NCI-H345 (cell line): ENCODE measurements around the gene EHMT1.
A peak's percentile ranks its signal among the peaks of the same experiment; 100 is the strongest.

Experiments used
- DNase-seq: peaks from one replicate; lab custom pipeline; 2025; lab: John Stamatoyannopoulos, UW

The EHMT1 gene

GRCh38 chr9:137674307-137674975, 55.6 kb downstream of the EHMT1 start:
- DNase-seq: no peak

DNA sequence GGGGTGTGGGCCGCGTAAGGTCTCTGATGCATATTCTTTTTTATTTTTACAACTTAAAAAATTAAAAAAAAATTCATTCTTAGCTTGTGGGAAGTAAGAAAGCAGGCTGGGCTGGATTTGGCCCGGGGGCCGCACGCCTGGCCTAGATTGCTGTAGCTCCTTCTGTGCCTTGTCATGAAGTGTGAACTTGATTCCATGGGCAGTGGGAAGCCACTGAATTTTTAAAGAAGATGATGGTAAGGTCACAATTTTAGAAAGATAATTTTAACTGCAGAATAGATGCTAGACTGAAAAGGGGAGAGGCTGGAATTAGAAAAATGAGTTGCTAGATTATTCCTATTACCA, 56.1 kb downstream of the EHMT1 start:
- no peak for DNase-seq

DNA sequence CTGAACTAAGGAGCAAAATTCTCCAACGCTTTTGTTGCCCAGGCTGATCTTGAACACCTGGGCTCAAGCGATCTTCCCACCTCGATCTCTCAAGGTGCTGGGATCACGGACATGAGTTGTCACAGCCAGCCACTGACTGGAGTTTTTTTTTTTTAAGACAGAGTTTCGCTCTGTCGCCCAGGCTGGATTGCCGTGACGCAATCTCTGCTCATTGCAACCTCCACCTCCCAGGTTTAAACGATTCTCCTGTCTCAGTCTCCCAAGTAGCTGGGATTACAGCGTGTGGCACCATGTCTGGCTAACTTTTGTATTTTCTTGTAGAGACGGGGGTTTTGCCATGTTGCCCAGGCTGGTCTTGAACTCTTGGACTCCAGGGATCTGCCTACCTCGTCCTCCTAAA, 58.2 kb downstream of the EHMT1 start:
- no peak for DNase-seq

GRCh38 chr9:137678202-137678601, 59.4 kb downstream of the EHMT1 start:
- DNase-seq: no peak

DNA sequence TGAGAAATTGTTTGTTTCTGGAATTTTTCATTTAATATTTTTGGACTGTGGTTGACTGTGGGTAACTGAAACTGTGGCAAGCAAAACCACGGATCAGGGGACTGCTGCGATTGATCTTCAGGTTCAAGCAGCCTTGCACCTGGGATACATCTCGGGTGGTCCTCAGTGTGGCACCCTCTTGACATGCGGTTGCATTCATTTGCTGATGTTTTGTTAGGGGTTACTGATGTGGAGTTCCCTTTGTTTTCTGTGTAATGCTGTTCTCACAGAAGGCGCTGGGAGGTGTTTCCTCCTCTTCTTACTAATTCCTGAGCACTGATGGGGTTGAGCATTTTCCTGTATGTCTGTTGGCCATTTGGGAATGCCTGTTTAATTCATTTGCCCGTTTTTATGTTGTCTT, 60.4 kb downstream of the EHMT1 start:
- DNase-seq: no peak

DNA sequence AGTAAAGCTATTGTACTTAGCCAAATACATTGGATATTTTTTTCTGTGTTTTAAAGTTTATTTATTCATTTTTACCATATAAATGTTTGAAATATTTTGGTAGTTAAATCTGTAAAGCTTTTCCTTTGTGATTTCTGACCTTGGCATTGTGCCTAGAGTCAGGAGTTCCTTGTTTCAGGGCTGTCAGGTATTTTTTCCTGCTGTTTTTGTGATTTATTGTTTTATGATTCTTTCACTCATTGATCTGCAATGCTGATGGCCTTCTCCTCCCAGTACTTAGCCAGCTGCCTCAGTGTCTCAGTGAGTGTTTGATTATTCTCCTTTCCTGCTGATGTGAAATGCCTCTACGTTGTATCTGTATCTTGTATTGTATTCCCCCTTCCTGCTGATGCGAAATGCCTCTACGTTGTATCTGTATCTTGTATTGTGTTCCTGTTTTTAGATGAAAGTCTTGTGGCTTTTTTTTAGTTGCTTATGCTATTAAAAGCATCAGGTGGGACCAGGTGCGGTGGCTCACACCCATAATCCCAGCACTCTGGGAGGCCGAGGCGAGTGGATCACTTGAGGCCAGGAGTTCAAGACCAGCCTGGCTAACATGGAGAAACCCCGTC, 61.0 kb downstream of the EHMT1 start:
- no peak for DNase-seq

DNA sequence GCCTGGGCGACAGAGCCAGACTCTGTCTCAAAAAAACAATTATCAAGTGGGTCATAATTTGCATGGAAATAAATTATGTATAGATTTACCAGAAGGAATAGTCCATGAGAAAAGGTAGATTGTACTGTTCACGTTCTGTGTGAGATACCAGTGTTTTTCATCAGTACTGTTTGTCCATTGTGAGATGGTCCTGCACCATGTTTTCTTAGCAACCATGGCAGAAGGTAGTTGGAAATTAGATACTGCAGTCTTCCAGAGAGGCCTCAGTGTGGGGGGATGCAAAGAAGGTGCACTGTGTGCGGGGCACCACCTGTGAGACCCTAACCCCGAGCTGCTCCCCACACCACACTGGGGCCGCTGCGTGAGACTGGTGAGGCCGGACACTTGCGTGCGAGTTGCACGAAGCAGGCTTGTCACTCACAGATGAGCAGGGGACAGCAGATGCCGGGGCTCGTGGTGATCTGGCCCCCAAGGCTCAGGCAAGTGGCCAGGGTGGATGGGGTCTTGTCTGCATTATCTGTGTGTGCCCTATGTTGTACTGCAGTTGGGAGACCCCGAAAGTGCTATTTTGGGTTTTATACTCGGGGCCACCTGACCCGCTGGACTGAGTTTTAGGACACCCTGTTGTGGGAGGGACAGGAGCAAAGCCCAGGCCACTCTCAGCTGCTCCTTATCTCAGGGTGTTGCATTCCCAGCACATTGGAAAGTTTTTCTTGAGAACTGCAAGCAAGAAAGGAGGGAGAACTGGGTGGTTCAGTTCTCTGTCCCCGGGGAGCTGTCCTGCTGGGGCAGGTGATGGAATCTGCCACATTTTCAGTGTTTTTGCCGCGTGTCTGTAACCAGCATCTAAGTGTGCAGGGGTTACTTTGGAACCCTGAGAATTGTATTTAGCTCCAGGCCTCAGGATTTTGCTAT, 61.9 kb downstream of the EHMT1 start:
- DNase-seq: no peak

- DNase-seq: peak; percentile 51
These were observed 63.8 kb downstream of the EHMT1 start for GRCh38 chr9:137682428-137683105.

GRCh38 chr9:137683262-137683864, 64.6 kb downstream of the EHMT1 start:
- no peak for DNase-seq

- no peak for DNase-seq
These were observed 66.4 kb downstream of the EHMT1 start for GRCh38 chr9:137685035-137685740.

DNA sequence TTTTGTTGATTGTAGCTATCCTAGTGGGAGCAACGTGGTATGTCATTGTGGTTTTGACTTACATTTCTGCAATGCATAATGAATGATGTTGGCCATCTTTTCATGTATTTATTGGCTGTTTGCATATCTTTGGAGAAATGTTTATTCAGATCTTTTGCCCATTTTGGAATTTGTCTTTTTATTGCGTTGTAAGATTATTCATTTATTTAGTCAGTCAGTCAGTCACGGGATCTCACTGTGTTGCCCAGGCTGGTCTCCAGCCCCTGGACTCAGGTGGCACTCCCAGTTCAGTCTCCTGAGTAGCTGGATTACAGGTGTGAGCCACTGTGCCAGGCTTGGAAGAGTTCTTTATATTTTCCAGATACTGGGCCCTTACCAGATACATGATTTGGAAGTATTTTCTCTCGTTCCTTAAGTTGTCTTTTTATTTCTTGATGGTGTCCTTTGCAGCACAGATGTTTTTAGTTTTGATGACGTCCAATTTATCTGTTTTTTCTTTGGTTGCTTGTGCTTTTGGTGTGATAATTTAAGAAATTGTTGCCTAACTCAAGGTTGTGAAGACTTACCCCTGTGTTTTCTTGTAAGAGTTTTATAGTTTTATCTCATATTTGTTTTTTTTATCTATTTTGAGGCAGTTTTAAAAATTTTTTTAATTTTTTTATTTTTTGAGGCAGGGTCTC, 67.1 kb downstream of the EHMT1 start:
- no peak for DNase-seq

- no peak for DNase-seq
These were observed 69.5 kb downstream of the EHMT1 start for GRCh38 chr9:137688261-137688660.

DNA sequence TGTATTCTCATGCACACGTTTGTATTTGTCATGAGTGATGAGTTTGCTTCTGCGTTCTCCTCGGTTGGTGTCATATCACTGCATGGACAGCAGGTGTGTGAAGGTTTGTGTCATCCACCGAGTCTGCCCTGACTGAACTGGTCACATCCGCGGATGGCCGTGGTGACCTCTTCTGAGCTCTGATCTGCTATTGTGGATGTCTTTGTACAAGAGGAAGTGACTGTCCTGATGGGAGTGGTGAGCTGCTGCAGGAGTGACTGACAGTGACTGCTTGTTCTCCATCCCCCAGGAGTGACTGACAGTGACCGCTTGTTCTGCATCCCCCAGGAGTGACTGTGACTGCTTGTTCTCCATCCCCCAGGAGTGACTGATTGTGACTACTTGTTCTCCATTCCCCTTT, 69.9 kb downstream of the EHMT1 start:
- DNase-seq: no peak

DNA sequence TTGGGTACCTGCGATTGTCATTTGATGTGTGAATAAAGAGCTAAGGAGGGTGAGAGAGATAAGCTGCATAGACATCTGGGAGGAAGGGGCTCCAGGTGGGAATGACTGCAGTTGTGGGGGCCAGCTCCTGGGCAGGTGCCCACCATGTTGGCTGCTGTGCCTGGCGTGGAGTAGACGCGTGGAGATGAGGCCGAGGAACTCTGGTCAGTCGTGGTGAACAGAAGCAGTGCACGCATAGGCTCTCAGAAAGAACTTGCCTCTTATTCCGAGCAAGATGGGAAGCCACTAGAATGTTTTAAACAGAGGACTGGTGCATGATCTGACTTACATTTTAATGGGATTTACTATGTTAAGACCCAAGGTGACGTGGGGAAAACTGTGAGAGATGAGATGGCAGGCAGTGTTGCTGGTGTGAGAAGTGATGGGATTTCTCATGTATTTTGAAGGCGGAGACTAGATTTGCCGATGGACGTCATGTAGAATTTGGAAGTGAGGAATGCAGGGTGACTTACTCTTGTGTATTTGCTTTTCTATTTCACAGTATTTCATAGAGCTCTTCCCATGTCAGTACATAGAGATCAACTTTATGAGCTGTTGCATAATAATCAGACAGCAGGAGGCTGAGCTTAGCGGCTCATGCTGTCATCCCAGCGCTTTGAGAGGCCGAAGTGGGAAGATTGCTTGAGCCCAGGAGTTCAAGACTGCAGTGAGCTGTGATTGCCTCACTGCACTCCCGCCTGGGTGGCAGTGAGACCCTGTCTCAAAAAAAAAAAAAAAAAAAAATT, 71.1 kb downstream of the EHMT1 start:
- no peak for DNase-seq

DNA sequence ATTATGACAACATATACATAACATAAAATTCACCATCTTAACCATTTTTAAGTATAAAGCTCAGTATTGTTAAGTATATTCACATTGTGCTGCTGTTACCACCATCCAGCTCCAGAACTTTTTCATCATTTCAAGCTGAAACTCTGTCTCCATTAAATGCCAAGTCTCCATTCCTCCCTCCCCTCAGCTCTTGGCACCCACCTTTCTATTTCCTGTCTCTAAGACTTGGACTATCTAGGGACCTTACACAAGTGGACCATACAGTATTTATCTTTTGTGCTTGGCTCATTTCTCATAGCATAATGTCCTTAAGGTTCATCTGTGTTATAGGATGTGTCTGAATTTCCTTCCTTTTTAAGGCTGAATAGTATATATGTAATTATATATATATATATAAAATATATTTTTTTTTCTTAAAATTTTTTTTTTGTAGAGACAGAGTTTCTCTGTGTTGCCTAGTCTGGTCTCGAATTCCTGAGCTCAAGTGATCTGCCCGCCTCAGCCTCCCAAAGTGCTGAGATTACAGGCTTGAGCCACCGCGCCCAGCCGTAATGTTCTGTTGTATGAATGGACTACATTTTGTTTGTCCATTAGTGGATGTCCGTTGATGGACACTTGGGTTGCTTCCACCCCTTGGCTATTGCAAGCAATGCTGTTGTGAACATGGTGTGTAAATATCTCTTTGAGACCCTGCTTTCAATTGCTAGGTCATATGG, 72.3 kb downstream of the EHMT1 start:
- DNase-seq: no peak

GRCh38 chr9:137691646-137692351, 73.0 kb downstream of the EHMT1 start:
- no peak for DNase-seq

- no peak for DNase-seq
These were observed 75.6 kb downstream of the EHMT1 start for GRCh38 chr9:137694236-137694959.
